ENCODE results near the gene RAP2C.
A peak's percentile ranks its signal among the peaks of the same experiment; 100 is the strongest.

RAP2C gene

DNA sequence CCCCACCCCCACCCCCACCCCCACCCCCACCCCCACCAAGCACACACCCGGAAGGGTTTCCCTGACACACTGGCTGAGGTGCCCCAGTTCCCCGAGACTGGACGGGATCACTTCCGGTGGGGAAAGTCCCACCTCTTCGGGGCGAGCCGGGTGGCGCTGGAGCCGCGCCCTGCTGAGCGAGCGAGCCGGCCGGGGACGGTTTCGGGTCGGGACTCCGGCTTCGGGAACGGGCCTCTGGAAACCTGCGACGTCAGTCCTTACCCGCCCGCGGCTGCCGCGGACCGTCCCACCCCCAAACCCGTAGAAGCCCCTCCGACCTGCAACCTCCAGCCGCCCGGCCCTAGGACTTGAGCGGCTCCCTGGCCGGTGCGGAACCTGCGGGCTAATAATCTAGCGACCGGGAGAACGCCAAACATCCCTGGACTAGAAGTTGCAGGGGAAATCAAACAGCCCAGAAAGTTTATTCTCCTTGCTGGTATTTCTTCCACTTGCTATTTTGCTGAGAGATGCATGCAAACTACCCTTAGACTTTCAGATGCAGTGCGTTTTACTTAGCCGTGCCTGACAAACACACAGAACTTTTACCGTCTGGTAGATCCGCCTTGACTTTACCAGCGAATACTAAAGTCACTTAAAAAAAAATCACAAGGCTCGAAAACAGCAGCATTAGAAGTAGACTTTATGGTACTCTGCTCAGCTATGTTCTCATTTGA, 991 bp downstream of the RAP2C start:
- Histone ChIP-seq H3K27ac (ENCODE audit: low read length) (peak overlapping the region; percentile 74), H3K4me1 (ENCODE audit: control insufficient read depth, insufficient read depth, low read length) (no peaks in the 10 kb centered on the region), H3K36me3 (ENCODE audit: control insufficient read depth in 2 of 2, insufficient read depth in 2 of 2, low read length in 2 of 2) (no peaks in the 10 kb centered on the region)

DNA sequence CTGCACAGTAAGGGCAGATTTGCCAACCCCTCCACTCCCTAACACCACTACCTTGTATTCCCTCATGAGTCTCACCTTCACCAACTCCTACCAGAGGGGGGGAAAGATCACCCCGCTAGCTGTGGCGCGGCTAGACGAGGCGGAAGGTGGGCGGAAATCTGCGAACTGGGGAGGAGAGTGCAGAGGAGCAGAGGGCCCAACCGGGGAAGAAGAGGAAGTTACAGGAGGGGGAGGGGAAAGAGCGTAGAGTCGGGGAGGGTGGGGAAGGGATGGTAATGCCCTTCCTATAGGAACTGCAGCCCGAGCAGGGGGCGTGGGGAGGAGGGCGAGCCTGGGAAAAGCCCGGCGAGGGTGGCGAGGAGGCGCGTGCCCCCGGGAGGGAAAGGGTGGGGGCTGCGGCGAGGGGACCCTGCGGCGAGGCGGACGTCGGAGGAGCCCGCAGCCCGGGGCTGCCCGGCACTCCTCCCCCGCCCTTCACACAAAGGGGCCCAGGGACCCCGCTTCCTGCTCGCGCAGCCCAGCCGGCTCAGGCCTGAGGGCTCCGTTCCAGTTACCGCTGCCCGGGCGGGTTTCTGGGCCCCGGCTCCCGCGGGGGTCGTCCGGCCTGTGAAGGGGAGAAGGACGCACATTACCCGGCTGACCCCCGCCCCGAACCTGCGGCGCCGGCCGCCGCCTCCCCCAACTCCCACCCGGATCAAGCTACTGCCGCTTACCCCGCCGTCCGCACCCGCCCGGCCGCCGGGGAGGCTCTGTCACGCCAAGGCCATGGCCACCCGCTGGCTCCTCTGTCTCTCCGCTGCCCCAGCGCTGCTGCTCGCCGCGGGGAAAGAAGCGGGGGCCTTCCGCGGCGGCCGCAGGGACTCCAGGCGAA, 1.8 kb downstream of the RAP2C start:
- H3K4me1 ChIP-seq (ENCODE audit: control insufficient read depth, insufficient read depth, low read length): no peaks in the 10 kb centered on the region
- no peaks in the 10 kb centered on the region for H3K9me3 ChIP-seq (ENCODE audit: control insufficient read depth in 2 of 2, low read length in 2 of 2)
- peak overlapping the region; percentile 62 to 66 for H3K9ac ChIP-seq (ENCODE audit: low read length in 2 of 2)
- H3K36me3 ChIP-seq (ENCODE audit: control insufficient read depth in 2 of 2, insufficient read depth in 2 of 2, low read length in 2 of 2): peaks cover 0 to 4% of the 10 kb centered on the region in 2 donors
- H3K27me3 ChIP-seq (ENCODE audit: control insufficient read depth in 1 of 2, insufficient read depth in 2 of 2, low read length in 2 of 2): peaks cover 0 to 2% of the 10 kb centered on the region in 2 donors
- H3K4me3 ChIP-seq (ENCODE audit: low read length in 2 of 2): peak overlapping the region; percentile 76 to 81
- H3K27ac ChIP-seq (ENCODE audit: low read length): peak overlapping the region; percentile 80

More for the DNA sequence above, 991 bp downstream of the RAP2C start:
- peaks cover 0 to 2% of the 10 kb centered on the region in 2 donors for H3K27me3 ChIP-seq (ENCODE audit: control insufficient read depth in 1 of 2, insufficient read depth in 2 of 2, low read length in 2 of 2)
- peak overlapping the region; percentile 76 to 78 for H3K4me3 ChIP-seq (ENCODE audit: low read length in 2 of 2)
- no peaks in the 10 kb centered on the region for H3K9me3 ChIP-seq (ENCODE audit: control insufficient read depth in 2 of 2, low read length in 2 of 2)
- peak overlapping the region; percentile 52 to 75 for H3K9ac ChIP-seq (ENCODE audit: low read length in 2 of 2)

DNA sequence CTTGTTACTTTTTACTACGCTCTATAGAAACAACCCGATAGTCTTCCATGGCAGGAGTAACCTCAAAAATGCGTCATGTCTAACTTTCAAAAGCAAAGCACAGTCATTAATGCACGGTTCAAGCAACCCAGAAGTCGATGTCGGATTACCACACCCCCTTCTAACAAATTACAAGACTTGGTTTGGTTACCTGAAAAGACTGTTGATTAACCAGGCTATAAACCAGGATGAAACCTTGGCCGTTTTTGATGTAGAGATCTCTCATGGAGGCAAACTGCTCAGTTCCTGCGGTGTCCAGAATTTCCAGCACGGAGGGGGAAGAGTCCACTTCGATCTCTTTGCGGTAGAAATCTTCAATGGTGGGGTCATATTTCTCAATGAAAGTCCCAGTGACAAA, 2.4 kb downstream of the RAP2C start:
- Histone ChIP-seq H3K4me3 (ENCODE audit: low read length in 2 of 2) (peak overlapping the region; percentile 76 to 81), H3K9ac (ENCODE audit: low read length in 2 of 2) (peak overlapping the region; percentile 62 to 66), H3K27ac (ENCODE audit: low read length) (peak overlapping the region; percentile 80), H3K4me1 (ENCODE audit: control insufficient read depth, insufficient read depth, low read length) (no peaks in the 10 kb centered on the region), H3K9me3 (ENCODE audit: control insufficient read depth in 2 of 2, low read length in 2 of 2) (no peaks in the 10 kb centered on the region), H3K36me3 (ENCODE audit: control insufficient read depth in 2 of 2, insufficient read depth in 2 of 2, low read length in 2 of 2) (peaks cover 0 to 5% of the 10 kb centered on the region in 2 donors), H3K27me3 (ENCODE audit: control insufficient read depth in 1 of 2, insufficient read depth in 2 of 2, low read length in 2 of 2) (peaks cover 0 to 2% of the 10 kb centered on the region in 2 donors)

DNA sequence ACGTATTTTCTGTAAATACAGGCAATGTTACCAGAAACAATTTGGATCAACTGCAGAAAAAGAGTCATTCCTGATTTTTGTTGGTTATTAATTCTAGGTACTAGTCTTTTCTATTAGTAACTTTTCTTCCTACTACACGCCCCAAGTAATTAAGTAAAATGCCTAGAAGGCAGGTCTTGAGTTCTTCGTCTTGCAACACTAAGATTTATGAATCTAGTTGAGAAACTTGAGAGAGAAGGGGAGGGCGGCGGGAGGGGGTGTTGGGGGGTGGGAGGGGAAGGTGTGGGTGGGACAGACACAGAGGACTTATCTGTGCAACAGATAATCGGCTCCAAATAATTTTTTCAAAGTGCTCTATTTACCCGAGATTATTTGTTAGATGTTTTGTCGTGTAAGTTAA, 3.0 kb downstream of the RAP2C start:
- H3K27ac ChIP-seq (ENCODE audit: low read length): no peak overlapping the region
- no peaks in the 10 kb centered on the region for H3K4me1 ChIP-seq (ENCODE audit: control insufficient read depth, insufficient read depth, low read length)
- H3K4me3 ChIP-seq (ENCODE audit: low read length in 2 of 2): peak overlapping the region; percentile 76 to 81
- H3K9ac ChIP-seq (ENCODE audit: low read length in 2 of 2): no peak overlapping the region
- H3K9me3 ChIP-seq (ENCODE audit: control insufficient read depth in 2 of 2, low read length in 2 of 2): no peaks in the 10 kb centered on the region
- peaks cover 0 to 5% of the 10 kb centered on the region in 2 donors for H3K36me3 ChIP-seq (ENCODE audit: control insufficient read depth in 2 of 2, insufficient read depth in 2 of 2, low read length in 2 of 2)
- H3K27me3 ChIP-seq (ENCODE audit: control insufficient read depth in 1 of 2, insufficient read depth in 2 of 2, low read length in 2 of 2): peaks cover 0 to 2% of the 10 kb centered on the region in 2 donors

DNA sequence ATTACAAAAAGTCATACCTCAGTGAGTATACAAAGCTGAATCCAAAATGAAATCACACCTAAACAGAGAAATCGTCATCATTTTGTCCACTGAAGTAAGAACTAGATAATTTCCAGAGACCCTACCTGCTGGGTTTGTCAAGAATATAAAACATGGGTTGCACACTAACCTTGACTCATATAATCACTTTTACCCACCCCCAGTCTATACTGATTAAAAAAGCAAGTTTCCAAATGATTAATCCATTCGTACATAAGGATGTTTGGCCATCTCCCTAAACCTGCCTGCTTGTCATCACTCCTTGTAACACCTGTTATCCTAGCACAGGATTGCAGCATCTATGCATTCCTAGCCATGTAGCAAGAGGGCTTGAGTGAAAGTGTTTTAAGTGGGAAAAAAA, 4.7 kb downstream of the RAP2C start:
- Histone ChIP-seq H3K9me3 (ENCODE audit: control insufficient read depth in 2 of 2, low read length in 2 of 2) (no peaks in the 10 kb centered on the region), H3K9ac (ENCODE audit: low read length in 2 of 2) (no peak overlapping the region), H3K27me3 (ENCODE audit: control insufficient read depth in 1 of 2, insufficient read depth in 2 of 2, low read length in 2 of 2) (peaks cover 0 to 2% of the 10 kb centered on the region in 2 donors), H3K36me3 (ENCODE audit: control insufficient read depth in 2 of 2, insufficient read depth in 2 of 2, low read length in 2 of 2) (peaks cover 0 to 5% of the 10 kb centered on the region in 2 donors), H3K4me1 (ENCODE audit: control insufficient read depth, insufficient read depth, low read length) (no peaks in the 10 kb centered on the region), H3K4me3 (ENCODE audit: low read length in 2 of 2) (no peak overlapping the region), H3K27ac (ENCODE audit: low read length) (no peak overlapping the region)

DNA sequence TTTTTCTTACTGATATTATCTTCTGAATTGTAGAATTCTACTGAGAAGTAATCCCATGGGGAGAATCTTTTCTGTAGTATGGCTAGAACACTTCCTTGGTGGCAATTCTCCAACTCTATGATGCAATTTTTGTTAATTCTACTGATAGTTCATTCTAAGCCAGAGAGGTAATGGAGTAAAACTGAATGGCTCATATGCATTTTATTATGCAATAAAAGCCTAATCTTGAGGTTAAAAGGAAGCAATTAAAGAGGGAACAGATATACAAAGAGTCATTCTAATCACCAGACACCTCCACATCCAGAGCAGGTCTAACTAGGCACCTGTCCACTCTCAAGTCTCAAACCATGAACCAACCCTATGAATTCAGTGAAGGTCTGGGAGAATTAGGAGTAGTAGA, 9.7 kb downstream of the RAP2C start:
- no peaks in the 10 kb centered on the region for H3K9me3 ChIP-seq (ENCODE audit: control insufficient read depth in 2 of 2, low read length in 2 of 2)
- H3K36me3 ChIP-seq (ENCODE audit: control insufficient read depth in 2 of 2, insufficient read depth in 2 of 2, low read length in 2 of 2): peaks cover 0 to 5% of the 10 kb centered on the region in 2 donors
- peaks cover 0 to 2% of the 10 kb centered on the region in 2 donors for H3K27me3 ChIP-seq (ENCODE audit: control insufficient read depth in 1 of 2, insufficient read depth in 2 of 2, low read length in 2 of 2)
- H3K9ac ChIP-seq (ENCODE audit: low read length in 2 of 2): no peak overlapping the region
- H3K27ac ChIP-seq (ENCODE audit: low read length): no peak overlapping the region
- H3K4me3 ChIP-seq (ENCODE audit: low read length in 2 of 2): no peak overlapping the region
- no peaks in the 10 kb centered on the region for H3K4me1 ChIP-seq (ENCODE audit: control insufficient read depth, insufficient read depth, low read length)

DNA sequence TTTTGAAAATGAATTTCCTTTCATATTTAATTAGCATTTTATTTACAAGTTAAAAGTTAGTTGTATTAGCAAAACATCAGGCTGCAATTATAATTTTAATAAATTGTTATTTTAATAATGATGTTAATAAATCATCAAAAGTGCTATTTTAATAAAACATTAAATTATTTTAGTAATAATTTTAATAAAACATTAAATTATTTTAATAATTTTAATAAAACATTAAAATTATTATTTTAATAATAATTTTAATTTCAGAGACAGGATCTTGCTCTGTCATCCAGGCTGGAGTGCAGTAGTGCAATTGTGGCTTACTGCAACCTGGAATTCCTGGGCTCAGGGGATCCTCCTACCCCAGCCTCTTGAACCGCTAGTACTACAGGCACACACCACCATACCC, 10.8 kb downstream of the RAP2C start:
- no peaks in the 10 kb centered on the region for H3K4me1 ChIP-seq (ENCODE audit: control insufficient read depth, insufficient read depth, low read length)
- no peak overlapping the region for H3K9ac ChIP-seq (ENCODE audit: low read length in 2 of 2)
- H3K36me3 ChIP-seq (ENCODE audit: control insufficient read depth in 2 of 2, insufficient read depth in 2 of 2, low read length in 2 of 2): peaks cover 0 to 5% of the 10 kb centered on the region in 2 donors
- H3K27ac ChIP-seq (ENCODE audit: low read length): no peak overlapping the region
- no peaks in the 10 kb centered on the region for H3K27me3 ChIP-seq (ENCODE audit: control insufficient read depth in 1 of 2, insufficient read depth in 2 of 2, low read length in 2 of 2)
- no peaks in the 10 kb centered on the region for H3K9me3 ChIP-seq (ENCODE audit: control insufficient read depth in 2 of 2, low read length in 2 of 2)
- no peak overlapping the region for H3K4me3 ChIP-seq (ENCODE audit: low read length in 2 of 2)

DNA sequence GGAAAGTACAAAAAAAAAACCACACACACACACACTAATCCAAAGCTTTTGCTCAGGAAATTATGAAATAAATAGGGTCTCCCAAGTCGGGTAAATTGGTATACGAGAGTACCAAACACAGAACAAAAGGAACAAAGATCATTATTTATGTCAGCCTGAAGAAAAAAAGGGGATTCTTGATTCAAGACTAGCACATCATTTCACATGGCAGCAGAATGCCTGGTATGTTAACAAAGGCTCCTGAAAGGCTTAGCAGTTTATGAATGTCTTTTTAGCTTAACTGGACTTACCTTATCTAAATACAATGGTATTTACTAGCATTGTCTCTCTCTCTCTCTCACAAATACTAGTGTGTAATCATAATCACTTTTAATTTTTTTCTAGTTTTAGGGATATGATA, 11.3 kb downstream of the RAP2C start:
- no peak overlapping the region for H3K27ac ChIP-seq (ENCODE audit: low read length)
- H3K9me3 ChIP-seq (ENCODE audit: control insufficient read depth in 2 of 2, low read length in 2 of 2): no peaks in the 10 kb centered on the region
- H3K4me1 ChIP-seq (ENCODE audit: control insufficient read depth, insufficient read depth, low read length): no peaks in the 10 kb centered on the region
- peaks cover 0 to 5% of the 10 kb centered on the region in 2 donors for H3K36me3 ChIP-seq (ENCODE audit: control insufficient read depth in 2 of 2, insufficient read depth in 2 of 2, low read length in 2 of 2)
- no peak overlapping the region for H3K4me3 ChIP-seq (ENCODE audit: low read length in 2 of 2)
- H3K9ac ChIP-seq (ENCODE audit: low read length in 2 of 2): no peak overlapping the region
- H3K27me3 ChIP-seq (ENCODE audit: control insufficient read depth in 1 of 2, insufficient read depth in 2 of 2, low read length in 2 of 2): no peaks in the 10 kb centered on the region

DNA sequence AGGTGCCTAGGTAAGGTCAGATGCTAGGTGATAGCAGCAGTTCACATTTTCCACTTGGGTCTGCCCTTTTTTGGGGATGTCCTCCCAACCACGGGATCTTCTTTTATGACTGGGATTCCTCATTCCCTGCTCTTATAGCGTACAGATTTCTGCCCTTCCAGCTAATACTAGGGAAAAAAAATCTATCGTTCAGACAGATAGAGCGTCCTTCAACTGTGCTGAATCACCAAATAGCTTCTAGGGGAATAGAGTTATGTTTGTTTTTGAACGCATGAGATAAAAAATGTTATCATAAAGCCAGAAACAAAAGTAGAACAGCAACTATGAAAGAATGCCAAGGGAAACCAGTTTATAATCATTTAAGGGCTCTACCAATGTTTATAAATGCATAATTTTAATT, 13.0 kb downstream of the RAP2C start:
- no peak overlapping the region for H3K27ac ChIP-seq (ENCODE audit: low read length)
- no peak overlapping the region for H3K4me3 ChIP-seq (ENCODE audit: low read length in 2 of 2)

DNA sequence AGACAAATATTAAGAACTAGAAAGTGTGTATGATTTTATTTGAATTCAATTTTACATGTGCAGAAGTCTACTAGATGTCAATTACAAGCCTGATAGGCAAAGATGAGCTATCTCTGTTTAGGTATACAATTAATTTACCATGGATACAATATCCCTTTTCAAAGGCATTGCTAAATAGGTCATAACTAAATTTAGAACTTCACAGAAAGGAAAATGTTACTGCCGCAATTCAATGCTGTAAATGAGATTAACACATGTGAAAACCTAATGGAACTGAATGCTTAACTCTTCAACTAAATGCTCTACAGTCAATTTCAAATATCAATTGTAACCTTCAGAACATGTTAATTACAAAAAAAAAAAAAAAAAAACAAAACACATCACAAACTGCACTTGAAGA, 14.6 kb downstream of the RAP2C start:
- Histone ChIP-seq H3K9me3 (ENCODE audit: control insufficient read depth in 2 of 2, low read length in 2 of 2) (no peaks in the 10 kb centered on the region), H3K4me3 (ENCODE audit: low read length in 2 of 2) (no peak overlapping the region), H3K9ac (ENCODE audit: low read length in 2 of 2) (no peak overlapping the region), H3K36me3 (ENCODE audit: control insufficient read depth in 2 of 2, insufficient read depth in 2 of 2, low read length in 2 of 2) (no peaks in the 10 kb centered on the region), H3K4me1 (ENCODE audit: control insufficient read depth, insufficient read depth, low read length) (no peaks in the 10 kb centered on the region), H3K27me3 (ENCODE audit: control insufficient read depth in 1 of 2, insufficient read depth in 2 of 2, low read length in 2 of 2) (peaks cover 0 to 2% of the 10 kb centered on the region in 2 donors), H3K27ac (ENCODE audit: low read length) (no peak overlapping the region)

More for the DNA sequence above, 13.0 kb downstream of the RAP2C start:
- H3K27me3 ChIP-seq (ENCODE audit: control insufficient read depth in 1 of 2, insufficient read depth in 2 of 2, low read length in 2 of 2): peaks cover 0 to 2% of the 10 kb centered on the region in 2 donors
- no peak overlapping the region for H3K9ac ChIP-seq (ENCODE audit: low read length in 2 of 2)
- no peaks in the 10 kb centered on the region for H3K4me1 ChIP-seq (ENCODE audit: control insufficient read depth, insufficient read depth, low read length)
- no peaks in the 10 kb centered on the region for H3K9me3 ChIP-seq (ENCODE audit: control insufficient read depth in 2 of 2, low read length in 2 of 2)
- H3K36me3 ChIP-seq (ENCODE audit: control insufficient read depth in 2 of 2, insufficient read depth in 2 of 2, low read length in 2 of 2): no peaks in the 10 kb centered on the region

All from stomach smooth muscle (tissue), 2 donors.